Stimulated activated CD8-positive, alpha-beta memory T cell treated with anti-CD3 and anti-CD28 coated beads, Interleukin-7, amount 100 ng/mL, for 4 hours (primary cell): ENCODE measurements around the gene DCN.

Experiments used
- DNase-seq, 2 donors: peaks; one replicate each; pipeline ENCODE4 v3.0.0-alpha.2; 2020; ENCODE audit warnings: low read depth in 2 of 2

DCN gene

DNA sequence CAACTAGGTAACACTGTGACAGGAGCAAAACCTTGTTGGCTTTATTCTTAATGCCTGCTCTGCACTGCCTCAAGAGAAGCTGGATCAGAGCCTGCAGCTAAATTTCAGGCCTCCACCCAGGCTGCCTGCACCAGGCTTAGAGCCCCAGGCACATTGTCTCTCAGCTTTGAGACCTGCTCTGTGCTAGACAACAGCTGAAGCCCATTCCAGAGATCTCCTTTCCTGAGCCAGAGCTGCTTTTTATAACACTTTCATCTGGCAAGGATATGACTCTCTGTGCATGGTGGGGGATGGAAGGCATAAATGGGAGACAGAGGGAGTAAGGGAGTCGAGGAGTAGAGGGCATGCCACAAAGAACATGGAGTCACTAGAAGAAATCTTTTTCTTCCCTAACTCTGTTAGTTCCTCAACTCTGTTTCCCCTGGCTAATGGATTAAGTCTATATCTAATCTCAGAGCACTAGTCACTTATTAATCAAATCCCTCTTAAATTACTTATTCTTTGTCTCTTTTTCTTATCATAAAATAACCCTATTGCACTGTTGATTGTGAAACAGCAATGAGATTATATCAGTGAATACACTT, 44.2 kb downstream of the DCN start:
- DNase-seq = no peak

DNA sequence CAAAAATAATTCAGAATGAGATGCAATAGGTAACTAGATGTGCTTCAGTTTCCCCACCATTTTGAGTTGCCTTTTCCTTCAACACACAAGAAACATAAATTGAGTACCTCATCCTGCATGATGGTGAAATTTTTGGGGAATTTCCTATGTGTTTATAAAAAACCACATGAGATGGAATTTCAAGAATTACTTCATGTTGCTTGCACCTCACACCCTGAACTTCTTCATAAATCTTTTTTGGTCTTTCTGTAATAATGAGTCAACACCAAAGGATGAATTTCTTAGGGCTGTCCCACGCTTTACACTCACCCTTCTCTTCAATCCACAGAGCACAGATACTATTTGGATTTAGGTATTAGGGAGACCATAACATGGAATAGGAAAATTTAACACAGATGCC, 48.7 kb downstream of the DCN start:
- DNase-seq = no peak

DNA sequence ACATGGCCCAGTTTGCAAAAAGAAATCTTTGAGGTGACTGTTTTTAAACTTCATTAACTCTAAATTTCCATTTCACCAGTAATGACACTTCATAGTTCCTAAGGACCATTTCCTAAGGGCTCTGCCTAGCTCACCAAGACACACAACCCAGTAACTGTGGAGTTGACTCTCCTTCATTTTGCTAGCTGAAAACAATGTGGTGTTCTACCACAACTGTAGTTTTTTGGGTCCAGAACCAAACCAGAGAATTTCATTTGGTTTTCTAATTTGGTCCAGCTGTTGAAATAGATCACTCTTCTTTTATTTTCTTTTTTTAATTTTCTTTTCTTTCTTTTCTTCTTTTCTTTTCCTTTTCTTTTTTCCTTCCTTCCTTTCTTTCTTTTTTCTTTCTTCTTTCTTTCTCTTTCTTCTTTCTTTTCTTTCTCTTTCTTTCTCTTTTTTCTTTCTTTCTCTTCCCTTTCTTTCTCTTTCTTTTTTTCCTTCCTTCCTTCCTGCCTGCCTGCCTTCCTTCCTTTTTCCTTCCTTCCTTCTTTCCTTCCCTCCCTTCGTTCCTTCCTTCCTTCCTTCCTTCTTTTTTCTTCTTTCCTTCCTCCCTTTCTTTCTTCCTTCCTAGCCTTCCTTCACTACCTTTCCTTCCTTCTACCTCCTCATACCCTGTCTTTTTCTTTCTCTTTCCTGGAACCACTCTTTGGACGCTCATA, 52.8 kb downstream of the DCN start:
- no peak for DNase-seq

DNA sequence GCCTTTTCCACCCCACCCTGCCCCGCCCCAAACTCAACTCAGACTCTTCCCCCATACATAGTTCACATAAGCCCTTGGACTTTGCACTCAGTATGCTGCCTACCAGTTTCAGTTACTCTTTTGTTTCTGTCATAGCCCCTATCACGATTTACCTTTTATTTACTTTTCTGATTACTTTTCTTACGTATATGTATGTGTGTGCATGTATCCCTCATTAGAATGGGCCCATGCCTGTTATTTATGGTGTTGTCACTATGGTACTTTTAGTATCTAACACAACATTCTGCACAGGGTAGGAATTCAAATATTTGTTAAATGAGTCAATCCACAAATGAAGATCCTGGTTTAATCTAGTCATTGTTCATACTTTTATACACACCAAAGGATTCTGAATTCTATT, 54.9 kb downstream of the DCN start:
- DNase-seq = no peak

DNA sequence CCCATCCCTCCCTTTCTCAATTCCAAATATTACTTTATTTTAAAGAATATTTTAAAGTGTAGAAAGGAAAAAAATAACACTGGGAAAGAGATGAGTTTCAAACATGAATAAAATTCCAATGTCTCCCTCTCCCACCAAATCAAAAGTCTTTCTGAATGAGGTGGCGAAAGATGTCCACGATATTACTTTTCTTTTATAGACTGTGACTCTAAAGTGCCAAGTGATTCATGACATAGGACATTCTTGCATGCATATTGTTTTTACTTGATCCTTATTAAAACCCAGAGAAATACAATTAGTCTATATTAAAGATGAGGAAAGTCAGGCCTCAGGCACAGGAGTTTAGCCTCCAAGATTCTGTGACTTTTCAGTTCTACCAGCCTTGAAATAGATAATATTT, 55.3 kb downstream of the DCN start:
- DNase-seq = no peak

DNA sequence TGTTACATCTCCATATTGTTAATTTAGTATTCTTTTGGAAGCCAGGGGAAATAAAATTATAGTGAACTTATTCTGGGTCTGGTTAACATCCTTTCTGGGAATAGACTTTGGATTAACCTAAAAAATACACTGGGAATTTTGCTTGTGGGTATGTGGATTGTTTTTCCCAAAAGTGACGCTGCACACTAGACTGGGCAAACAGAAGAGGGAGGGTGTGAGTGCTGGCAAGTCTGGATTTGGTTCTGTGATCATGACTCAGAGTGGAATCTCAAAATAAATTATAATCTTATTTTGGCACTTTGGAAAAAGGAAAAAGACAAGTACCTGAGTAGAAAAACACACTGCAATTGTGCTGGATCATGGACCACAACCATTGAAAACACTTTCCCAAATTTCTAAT, 56.1 kb downstream of the DCN start:
- DNase-seq = no peak

DNA sequence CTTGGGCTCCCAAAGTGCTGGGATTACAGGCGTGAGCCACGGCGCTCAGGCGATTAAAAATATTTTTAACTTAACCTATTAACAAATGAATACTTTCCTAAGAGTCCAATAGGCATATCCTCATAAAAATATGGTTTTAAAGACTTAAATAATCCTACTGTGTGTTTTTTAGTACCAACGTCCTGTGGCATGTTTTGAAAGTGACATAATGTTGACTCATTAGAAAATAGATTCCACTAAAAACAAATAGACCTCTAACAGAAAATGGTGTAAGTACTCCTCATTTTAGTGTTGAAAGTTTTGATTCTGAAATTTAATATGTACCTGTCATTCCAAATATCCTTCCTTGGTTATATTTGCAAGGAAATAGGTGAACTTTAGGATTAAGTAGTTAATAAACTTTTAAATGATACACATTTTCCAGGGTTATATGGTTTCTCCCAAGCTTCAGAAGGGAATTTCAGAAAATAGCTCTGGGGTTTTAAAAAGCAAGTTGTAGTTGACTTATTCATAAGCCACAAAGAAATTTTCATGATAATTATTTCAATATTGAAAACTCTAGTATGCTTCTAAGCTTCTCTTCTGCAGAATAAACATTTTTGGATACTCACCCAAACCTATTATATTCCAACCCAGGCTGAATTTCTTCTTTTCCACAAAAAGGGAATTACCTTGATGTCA, 59.2 kb downstream of the DCN start:
- DNase-seq = no peak

DNA sequence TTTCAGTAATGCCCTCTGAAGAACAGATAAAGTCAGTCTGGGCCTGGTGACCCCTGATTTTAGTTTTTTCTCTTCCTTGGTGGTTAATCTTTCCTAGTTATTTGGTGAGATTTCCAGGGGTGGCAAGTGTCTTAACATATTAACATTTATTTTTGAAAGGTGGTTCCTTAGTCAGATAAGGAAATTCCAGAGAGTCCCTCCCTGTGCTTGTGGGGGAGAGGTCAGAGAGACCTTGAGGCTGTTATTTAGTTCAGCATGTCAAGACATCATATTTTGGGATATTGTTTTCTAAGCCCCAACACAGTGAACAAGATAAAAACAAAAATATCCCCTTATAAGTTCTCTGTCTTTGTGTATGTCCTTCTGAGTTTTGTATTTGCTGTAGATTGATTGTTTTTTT, 61.8 kb downstream of the DCN start:
- DNase-seq = no peak

DNA sequence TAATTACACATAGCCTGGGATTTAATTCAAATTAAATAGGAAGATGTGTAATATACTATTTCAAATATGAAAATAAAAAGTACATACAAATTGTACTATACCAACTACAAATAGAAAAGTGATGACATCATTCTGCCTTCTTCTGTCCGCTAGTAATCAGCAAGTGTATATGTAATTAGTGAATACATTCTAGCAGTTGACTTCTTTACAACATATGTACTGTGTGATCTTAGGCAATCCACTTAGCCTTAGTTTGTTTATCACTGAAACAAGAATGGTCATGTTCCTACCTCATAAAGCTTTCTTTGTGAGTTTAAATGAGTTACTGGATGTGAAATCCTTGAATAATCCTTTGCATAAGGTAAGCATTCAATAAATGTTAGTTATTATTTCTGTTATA, 63.5 kb downstream of the DCN start:
- no peak for DNase-seq

DNA sequence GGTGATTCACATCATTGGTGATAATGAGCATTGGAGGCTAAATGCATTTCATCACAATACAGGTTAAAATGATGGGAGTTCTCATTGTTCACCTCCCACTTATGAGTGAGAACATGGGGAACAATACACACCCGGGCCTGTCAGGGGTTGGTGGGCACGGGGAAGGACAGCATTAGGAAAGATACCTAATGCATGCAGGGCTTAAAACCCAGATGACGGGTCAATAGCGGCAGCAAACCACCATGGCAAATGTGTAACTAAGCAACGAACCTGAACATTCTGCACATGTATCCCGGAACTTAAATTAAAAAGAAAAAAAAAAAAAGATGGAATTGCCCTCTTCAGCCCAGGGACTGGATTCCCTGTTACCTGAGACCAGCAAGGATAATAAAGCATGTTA, 69.0 kb downstream of the DCN start:
- no peak for DNase-seq

DNA sequence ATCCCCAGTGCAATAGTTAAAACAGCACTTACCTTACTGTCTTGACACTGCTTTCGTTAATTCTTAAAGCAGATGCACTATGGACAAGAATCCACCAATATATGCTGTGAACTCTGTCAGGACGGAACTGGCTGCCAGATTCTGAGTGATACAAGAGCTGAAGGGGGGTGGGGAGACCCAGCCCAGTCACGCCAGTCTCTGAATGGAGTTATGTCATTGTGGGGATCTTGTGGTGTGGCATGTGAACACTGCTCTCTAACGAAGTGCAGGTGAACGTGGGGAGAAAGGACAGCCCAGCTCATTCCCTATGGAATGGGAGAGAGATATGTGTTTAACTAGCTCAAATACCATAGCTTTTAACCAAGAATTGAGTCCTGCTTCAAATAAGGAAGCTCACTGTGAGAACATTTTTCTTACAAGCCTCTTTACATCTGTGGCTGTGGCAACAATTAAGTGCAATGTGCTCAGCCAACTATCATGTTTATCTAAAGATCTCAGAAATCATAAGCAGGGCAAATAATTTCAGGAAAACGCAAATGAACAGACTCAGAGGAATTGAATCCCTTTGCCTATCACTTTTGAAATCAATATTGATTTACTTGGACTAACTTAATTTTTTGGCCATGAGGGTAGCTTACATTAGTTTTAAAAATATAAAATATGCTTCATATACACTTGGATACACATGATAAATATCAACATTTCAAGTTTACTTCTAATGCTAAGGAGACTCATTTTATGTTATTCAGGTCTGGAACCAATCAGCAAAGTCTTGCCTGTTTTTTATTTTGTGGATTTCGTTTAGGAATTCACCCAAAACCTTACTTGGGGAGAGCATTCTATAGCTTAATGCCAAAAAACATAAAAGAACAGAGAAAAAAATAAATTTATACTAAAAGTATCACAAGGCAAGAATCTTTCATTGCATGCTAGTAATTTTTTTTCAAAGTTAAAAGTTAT, 71.0 kb downstream of the DCN start, which contains the start of gene LUM:
Gene LUM (minus strand): TSS at position 129 of the 960 bp plus-strand sequence. CDS start 2,515 bp downstream, outside the sequence.
- DNase-seq = no peak

DNA sequence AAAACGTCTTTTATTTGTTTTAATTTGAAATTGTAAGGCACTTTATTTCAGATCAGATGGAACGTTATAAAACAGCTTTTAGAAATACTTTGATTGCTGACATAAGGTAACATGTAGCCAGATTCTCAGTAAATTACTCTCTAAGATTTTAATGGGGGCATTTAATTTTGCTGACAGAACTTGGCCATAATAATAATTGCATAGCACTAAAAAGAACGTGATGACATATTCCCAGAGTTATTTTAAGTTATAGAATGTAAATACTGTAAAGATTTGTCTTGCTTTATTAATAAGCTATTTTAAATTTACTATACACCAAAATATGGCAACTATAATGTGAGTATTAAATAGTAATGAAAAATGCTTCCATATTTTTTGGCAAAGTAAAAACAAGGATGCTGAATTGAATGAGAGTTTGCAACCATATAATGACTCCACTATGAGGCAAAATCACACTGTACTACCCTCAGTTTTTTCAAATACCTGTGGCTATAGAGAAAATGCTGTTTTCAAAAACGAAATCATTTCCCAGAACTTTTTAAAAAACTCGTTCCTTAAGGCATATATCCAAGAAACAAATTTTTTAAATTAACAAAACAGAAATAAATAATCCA, 72.2 kb downstream of the DCN start:
- DNase-seq = no peak

DNA sequence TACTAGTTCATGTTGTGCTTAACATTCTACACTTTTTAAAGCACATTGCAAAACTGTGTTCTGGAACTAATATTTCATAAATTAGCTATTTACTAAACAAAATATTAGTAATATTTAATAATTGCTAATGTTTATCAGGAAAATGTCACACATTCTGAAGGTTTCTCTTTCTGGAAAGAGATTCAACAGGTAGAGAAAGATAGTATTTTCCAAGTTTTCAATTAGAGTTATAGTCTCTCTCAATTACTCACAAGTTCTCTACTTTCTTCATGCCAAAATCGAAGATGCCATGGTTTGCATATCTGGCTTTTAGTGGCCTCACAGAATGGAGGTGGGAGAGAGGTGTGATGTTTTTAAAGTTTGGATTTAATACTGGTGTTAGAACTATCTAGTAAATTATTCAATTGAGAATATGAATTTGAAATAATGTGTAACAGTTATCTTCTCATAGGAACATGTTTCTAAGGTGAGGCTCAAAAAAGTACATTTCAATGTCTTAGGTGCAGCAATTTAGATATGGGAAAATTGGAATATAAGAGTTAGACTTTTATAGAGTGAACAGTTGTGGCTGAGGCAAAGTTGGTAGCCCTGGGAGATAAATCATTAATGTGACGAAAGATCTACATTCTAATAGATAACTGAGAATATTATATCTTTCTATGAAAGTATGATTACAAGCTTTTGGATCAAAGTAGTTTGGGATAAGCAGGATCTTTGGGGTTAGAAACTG, 72.9 kb downstream of the DCN start:
- no peak for DNase-seq

DNA sequence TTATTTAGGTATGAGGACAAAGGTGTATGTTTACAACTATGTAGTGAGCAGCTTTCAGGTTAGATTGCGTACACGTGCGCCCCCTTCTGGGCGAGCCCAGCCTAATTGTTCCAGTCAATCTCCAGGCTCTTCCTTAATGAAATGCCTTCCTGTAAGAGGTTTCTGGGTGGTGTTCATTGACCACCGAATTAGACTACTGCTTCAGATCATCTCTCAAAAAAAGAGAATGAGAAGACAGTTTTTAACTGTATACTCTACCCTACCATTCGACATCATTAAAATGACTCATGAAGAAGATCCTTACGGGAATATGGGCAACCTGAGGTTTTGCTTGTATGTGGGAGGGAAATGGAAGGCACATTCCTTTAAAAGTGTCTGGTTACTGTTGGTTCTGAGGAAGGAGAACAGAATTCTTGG, 73.5 kb downstream of the DCN start:
- DNase-seq = no peak

DNA sequence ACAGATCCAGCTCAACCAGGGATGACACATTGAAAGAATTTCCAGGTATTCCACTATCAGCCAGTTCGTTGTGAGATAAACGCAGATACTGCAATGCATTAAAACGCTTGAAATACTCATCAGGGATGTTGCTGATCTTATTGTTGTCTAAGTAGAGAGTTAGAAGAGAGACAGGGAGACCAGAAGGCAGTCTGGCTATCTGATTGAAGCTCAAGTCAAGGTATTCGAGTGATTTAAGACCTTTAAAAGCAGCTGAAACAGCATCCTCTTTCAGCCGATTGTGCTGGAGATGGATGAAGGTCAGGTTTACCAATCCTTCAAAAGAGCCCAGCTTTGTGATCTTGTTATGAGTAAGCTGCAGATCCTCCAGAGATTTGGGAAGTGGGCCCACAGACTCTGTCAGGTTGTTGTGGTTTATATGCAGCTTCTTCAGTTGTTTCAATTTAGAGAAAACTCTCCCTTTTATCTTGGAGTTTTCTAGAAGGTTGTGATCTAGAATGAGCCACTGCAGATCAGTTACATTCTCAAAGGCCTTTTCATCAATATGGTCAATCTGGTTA, 74.3 kb downstream of the DCN start:
- no peak for DNase-seq

DNA sequence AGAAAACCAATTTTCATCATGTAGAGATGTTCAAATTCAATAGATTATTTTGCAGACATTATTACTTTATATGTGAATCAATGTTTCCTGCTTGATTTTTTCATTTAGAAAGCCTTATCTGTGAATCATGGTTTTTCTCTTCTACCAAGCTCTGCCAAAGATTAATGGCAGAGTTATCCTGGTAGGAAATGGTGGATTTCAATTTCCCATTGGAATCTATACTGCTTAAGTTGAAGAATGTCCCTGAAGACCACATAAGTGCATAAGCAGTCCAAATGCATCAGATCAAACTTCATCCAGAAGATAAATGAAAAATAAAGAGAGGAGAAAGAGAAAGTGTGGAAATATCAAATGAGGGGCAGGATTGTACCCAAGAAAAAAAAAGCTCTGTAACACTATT, 76.3 kb downstream of the DCN start:
- DNase-seq = no peak

DNA sequence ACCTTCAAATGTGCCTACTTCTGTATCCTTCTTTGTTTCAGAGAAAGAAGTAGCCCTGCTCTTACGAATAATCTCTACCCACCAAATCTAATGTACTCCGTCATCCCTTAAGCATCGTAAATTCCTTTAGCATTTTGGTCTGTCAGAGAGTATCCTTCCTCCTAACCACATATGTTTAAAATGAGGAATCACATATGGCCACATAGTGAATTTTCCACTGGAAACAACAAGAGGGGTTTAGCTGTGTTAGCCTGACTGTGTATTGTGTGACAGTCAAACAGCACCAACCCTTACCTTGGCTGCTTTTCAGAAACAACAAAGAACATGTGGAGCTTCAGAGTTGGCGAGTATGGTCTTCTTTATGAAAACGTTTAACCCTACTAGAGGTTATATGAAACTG, 76.8 kb downstream of the DCN start:
- no peak for DNase-seq

DNA sequence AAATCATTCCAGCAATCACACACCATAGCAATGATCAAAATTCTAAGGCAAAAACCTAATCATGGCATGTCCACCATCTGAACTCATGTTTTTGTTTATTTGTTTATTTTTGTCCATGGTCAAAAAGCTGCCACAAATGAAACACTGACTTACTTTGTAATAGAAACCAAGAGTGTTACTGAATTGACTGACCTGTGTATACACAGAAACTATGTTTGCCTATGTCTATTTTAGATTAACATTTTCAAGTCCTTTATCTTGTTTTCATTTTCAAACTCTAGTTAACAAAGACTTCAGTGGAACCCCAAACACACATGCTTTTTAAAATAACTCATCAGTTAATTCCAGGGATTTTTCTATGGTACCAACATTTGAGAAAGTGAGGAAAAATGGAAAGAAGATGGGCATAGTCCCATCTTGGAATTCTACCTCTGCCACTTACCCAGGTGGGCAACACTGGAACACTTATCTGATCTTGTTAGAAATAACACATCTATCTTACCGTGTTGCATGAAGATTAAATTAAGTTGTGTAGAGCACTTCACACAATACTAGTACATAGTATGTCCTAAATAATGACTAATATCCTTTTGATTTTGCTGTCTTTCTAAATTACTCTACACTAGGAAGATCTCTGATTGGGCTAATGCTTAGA, 77.7 kb downstream of the DCN start:
- no peak for DNase-seq

DNA sequence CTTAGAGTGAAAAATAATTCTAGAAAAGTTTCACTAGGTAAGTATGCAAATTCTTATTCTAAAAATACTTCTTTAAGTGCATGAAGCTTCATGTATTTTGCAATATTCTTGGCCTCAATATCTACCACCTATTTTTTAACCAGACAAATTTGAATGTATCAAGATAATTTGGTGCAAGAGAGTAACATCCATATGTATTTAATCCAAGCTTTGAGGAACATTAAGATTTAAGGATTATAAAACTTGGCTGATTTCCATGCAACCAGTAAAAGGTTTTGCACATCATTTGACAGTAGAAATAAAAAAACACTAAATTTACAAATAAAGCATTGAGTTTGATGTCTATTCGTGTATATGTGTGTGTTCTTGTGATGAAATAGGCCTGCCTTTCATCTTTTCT, 79.0 kb downstream of the DCN start:
- no peak for DNase-seq

DNA sequence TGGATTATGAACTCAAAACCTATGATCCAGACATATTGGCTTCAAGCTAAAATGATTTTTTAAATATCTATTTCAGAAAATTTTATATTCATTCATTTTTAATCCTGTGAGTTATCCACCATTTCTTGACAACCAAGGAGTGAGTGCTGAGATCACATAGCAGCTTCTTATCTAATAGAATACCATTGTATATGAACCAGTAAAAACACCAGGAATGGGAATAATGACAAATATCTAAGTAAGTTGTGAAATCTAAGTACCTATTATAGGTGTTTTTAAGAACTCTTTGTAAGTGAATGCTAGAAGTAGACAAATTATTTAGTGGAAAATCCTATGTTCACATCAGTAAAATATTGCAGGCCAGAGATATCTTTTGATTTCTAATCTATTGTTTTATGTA, 79.5 kb downstream of the DCN start:
- DNase-seq = no peak
